ENCODE results near the gene SETD5.

SETD5 gene

GRCh38 chr3:9499455-9500107 is 102.2 kb downstream of the SETD5 start:
- no peaks in the 10 kb centered on the region for H3K36me3 Mint-ChIP-seq
- H3K4me1 Mint-ChIP-seq, result peaks cover 7% of the 10 kb centered on the region
- no peak overlapping the region for H3K4me3 Mint-ChIP-seq
- no peak overlapping the region for H3K27ac Mint-ChIP-seq
- no peaks in the 10 kb centered on the region for H3K9me3 Mint-ChIP-seq
- H3K27me3 Mint-ChIP-seq, result peaks cover 19% of the 10 kb centered on the region

DNA sequence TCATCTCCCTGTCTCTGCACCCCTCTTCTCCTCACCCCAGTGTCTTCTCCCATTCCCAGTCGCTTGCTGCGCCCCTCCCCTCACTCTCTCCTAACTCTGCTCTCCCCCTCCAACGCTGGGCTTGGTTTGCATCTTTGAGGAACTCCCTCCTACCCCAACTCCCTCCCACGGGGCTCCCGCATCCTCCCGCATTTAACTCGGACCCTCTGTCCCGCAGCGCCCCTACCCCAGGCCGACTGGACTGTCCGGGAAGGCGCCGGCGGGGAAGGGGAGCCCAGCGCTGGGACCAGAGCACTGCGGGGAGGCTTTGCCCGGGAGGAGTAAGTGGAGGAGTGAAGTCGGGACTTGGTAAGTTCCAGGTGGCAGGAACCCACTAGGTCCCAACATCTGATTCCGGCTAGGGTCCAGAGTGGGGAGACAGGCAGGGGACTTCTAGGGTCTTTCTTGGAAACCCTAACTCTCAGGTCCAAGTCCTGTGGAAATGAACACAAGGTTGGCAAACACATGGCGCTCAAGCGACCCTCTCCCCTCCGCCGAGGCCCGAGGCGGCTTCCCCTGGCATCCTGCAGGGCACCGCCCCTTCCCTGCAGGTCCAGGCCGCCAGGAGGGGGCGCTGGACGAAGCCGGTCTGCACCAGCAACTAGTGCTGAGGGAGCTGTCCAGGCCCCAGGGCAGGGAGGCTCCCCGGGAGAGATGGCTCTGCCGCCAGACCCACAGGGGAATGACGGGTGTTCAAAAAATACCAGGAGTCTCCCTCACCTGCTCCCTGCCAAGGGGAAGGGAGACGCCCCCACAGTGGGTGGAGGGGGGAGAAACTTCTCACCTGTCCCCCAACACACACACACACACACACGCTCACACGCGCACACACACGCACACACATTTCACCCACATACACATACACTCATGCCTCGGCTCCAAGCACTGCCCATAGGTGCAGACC is 103.0 kb downstream of the SETD5 start:
- no peaks in the 10 kb centered on the region for H3K9me3 Mint-ChIP-seq
- no peaks in the 10 kb centered on the region for H3K36me3 Mint-ChIP-seq
- H3K27me3 Mint-ChIP-seq, result peaks cover 20% of the 10 kb centered on the region
- H3K4me3 Mint-ChIP-seq, result peak overlapping the region; percentile 16
- H3K4me1 Mint-ChIP-seq, result peaks cover 7% of the 10 kb centered on the region
- H3K27ac Mint-ChIP-seq, result no peak overlapping the region

- Mint-ChIP-seq H3K4me3 (no peak overlapping the region), H3K9me3 (no peaks in the 10 kb centered on the region), H3K4me1 (peaks cover 7% of the 10 kb centered on the region), H3K27ac (no peak overlapping the region), H3K27me3 (peaks cover 20% of the 10 kb centered on the region), H3K36me3 (no peaks in the 10 kb centered on the region)
Observed at GRCh38 chr3:9501226-9501625, 103.8 kb downstream of the SETD5 start.

DNA sequence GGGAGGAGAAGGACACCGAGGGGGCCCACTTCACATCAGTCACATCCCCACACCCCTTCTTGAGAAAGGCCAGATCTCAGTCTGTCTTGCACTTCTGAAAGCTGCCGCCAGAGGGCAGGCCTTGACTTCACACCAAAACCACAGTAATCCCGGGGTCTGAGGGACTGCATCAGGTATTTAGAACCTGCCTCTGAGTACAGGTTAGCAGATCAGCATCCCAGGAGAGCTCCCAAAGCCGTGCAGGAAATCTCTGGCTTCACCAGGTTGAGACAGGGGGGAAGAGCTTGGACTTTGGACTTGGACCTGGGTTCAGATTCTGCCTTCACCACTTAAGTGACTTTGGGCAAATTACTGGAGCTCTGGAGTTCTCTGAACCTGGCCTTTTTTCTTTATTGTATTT is 105.9 kb downstream of the SETD5 start:
- no peak overlapping the region for H3K4me3 Mint-ChIP-seq
- H3K9me3 Mint-ChIP-seq, result no peaks in the 10 kb centered on the region
- H3K4me1 Mint-ChIP-seq, result peaks cover 7% of the 10 kb centered on the region
- no peak overlapping the region for H3K27ac Mint-ChIP-seq
- H3K27me3 Mint-ChIP-seq, result peaks cover 21% of the 10 kb centered on the region
- H3K36me3 Mint-ChIP-seq, result no peaks in the 10 kb centered on the region

GRCh38 chr3:9507586-9508578 is 110.5 kb downstream of the SETD5 start:
- Mint-ChIP-seq H3K27ac (no peak overlapping the region), H3K9me3 (no peaks in the 10 kb centered on the region), H3K36me3 (no peaks in the 10 kb centered on the region), H3K4me3 (no peak overlapping the region), H3K27me3 (peaks cover 8% of the 10 kb centered on the region), H3K4me1 (no peaks in the 10 kb centered on the region)

DNA sequence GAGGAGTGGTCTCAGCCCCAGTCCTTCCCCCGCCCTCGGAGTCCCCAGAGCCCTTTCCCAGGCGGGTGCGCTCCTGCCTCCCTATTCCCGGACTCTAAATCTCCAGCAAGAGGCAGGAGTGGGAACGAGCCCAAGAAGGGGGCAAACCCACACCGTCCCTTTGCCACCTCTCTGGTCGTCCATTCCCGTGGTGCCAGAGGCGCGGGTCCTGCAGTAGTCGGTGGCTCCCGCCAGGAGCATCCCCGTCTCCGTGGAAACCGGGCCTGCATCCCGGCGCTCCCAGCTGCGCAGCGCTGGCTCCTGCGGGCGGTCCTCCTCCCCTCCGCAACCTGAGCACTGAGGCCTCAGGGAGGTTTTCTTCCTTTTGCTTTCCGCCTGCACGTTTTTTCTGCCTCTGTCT is 111.4 kb downstream of the SETD5 start:
- Mint-ChIP-seq H3K9me3 (no peaks in the 10 kb centered on the region), H3K4me3 (no peak overlapping the region), H3K27ac (no peak overlapping the region), H3K27me3 (peaks cover 8% of the 10 kb centered on the region), H3K4me1 (no peaks in the 10 kb centered on the region), H3K36me3 (no peaks in the 10 kb centered on the region)

DNA sequence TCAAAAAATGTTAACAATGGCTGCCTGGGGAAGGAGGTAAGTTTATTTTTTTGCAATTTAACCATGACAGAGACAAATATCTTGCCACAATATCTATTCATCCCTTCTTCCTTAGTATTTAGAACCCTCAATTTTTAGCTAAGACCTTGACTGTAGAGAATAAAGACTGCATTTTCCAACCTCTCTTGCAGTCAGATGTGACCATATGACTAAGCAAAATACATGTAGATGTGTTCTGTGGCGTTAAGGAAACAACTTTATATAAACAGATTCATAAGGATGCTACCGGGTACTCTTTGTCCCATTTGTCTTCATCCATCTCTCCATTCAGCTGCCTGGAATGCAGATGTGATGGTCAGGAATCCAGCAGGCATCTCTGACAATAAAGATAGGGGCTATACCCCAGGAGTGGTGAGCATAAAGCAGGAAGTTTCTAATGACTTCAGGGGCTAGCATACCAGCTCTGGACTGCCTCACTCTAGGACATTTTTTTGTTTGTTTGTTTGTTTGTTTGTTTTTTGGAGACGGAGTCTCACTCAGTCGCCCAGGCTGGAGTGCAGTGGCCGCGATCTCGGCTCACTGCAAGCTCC is 115.1 kb downstream of the SETD5 start:
- H3K27me3 Mint-ChIP-seq, result peaks cover 5% of the 10 kb centered on the region
- no peak overlapping the region for H3K27ac Mint-ChIP-seq
- no peaks in the 10 kb centered on the region for H3K9me3 Mint-ChIP-seq
- no peak overlapping the region for H3K4me3 Mint-ChIP-seq
- H3K4me1 Mint-ChIP-seq, result no peaks in the 10 kb centered on the region
- no peaks in the 10 kb centered on the region for H3K36me3 Mint-ChIP-seq

GRCh38 chr3:9514306-9514705 is 116.9 kb downstream of the SETD5 start:
- Mint-ChIP-seq H3K27ac (no peak overlapping the region), H3K9me3 (no peaks in the 10 kb centered on the region), H3K27me3 (peaks cover 5% of the 10 kb centered on the region), H3K36me3 (no peaks in the 10 kb centered on the region), H3K4me3 (no peak overlapping the region), H3K4me1 (no peaks in the 10 kb centered on the region)

GRCh38 chr3:9514956-9515355 is 117.5 kb downstream of the SETD5 start:
- H3K27ac Mint-ChIP-seq, result no peak overlapping the region
- no peaks in the 10 kb centered on the region for H3K36me3 Mint-ChIP-seq
- no peaks in the 10 kb centered on the region for H3K4me1 Mint-ChIP-seq
- H3K4me3 Mint-ChIP-seq, result no peak overlapping the region
- peaks cover 6% of the 10 kb centered on the region for H3K27me3 Mint-ChIP-seq
- H3K9me3 Mint-ChIP-seq, result no peaks in the 10 kb centered on the region

DNA sequence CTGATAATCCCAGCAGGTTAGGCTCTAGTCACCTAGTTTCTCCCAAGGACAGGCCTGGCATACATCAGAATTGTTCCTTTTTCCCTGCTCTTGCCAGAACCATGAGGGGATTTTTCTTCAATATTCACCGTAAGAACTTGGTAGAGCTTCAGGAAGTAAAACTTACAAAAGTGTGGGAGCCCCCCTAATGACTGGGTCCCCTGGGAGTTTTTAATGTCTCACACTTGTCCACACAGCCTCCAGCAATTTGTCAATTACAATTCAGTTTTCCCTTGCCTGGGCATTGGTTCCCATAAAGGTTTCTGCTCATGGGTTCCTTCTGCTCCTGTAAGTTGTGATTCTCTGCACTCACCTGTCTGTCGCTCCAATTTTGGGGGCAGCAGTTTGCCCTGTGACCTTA is 127.7 kb downstream of the SETD5 start:
- peaks cover 25% of the 10 kb centered on the region for H3K27me3 Mint-ChIP-seq
- no peak overlapping the region for H3K27ac Mint-ChIP-seq
- H3K9me3 Mint-ChIP-seq, result peaks cover 11% of the 10 kb centered on the region
- H3K4me1 Mint-ChIP-seq, result no peaks in the 10 kb centered on the region
- H3K36me3 Mint-ChIP-seq, result no peaks in the 10 kb centered on the region
- H3K4me3 Mint-ChIP-seq, result no peak overlapping the region

Data from activated naive CD4-positive, alpha-beta T cell treated with anti-CD3 and anti-CD28 coated beads, Interleukin-2, amount 50 U/mL, for 24 hours (primary cell).